SU-DHL-6 (cell line): ENCODE results near the gene RSL1D1.

Experiments
- EZH2phosphoT487 ChIP-seq: fragments of 200-600 bp; sonication (generic), shearing (Covaris generic); conservative IDR thresholded peaks from 2 replicates; pipeline ENCODE4 v1.6.1; 2018; ENCODE audit warnings: mild to moderate bottlenecking, antibody characterized with exemption, low read length, moderate library complexity, mixed read lengths
- TF ChIP-seq, protein P1 (sequence below): fragments of 200-600 bp; sonication (generic); IDR thresholded peaks from one replicate; pipeline ENCODE4 v1.5.1; 2017; ENCODE audit warnings: antibody characterized with exemption, mild to moderate bottlenecking, low read length, moderate library complexity; ENCODE audit not compliant: insufficient read depth, poor library complexity, severe bottlenecking

DNA sequence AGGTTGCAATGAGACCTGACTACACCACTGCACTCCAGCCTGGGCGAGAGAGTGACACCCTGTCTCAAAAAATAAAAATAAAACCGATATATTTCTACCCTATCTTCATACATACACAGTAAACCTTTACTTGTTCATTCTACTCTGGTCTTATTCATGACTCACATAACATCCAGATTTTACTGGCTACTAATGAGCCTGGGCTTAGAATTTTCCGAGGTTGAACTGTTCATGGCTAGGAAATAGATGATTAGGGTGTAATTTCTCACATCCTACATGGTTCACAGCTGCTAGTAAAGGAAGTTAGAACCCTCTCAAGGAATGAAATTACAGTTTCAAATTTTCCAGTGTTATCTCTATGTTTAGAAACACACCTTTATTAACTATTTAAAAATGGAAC is 49.7 kb upstream of the RSL1D1 start:
- TF ChIP-seq, protein P1, sequence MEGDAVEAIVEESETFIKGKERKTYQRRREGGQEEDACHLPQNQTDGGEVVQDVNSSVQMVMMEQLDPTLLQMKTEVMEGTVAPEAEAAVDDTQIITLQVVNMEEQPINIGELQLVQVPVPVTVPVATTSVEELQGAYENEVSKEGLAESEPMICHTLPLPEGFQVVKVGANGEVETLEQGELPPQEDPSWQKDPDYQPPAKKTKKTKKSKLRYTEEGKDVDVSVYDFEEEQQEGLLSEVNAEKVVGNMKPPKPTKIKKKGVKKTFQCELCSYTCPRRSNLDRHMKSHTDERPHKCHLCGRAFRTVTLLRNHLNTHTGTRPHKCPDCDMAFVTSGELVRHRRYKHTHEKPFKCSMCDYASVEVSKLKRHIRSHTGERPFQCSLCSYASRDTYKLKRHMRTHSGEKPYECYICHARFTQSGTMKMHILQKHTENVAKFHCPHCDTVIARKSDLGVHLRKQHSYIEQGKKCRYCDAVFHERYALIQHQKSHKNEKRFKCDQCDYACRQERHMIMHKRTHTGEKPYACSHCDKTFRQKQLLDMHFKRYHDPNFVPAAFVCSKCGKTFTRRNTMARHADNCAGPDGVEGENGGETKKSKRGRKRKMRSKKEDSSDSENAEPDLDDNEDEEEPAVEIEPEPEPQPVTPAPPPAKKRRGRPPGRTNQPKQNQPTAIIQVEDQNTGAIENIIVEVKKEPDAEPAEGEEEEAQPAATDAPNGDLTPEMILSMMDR: no peak
- no peak for TF ChIP-seq EZH2phosphoT487
